Measurements from ENCODE around the gene SLC39A12. TPM values are rescaled to one million over a fixed set of nuclear protein-coding genes. Genes with fewer than 3 reads are reported as not detected.

SLC39A12 gene
- polyA plus RNA-seq, 1 donor from 2014 or later: not detected

DNA sequence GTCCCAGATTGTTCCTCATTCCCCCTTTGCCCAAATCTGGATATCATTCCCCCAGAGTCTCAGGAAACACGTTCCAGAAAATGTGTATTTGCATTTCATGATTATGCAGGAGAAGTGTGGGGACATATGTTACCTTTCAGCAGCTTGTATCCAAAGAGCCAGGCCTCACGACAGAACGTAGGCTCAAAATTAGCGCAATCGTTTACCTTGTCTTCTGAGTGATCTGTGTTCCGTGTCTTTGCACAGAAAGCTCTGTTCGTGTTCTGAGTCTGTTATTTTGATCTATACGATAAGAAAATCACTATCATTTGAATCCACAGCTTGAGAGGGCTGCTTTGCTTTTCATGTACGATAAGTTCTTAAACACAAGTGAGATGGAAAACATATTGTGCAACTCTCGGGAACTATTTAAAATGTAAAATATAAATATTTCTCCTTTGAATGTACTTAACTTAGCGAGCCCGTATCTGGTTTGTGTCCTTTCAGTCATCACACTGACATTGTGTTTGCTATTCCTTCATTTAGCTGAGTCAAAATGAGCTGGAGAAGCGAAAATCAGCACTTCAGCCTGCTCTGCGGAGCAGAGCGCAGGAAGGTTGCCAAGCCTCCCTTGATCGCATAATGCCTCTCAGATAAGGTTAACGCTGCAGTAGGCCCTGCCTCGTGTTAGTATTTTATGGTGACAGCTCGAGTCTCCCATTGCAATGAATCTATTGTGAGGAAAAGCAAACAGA is 108.3 kb downstream of the SLC39A12 start:
- no peak overlapping the region for H3K27ac Mint-ChIP-seq
- H3K27me3 Mint-ChIP-seq: no peaks in the 10 kb centered on the region
- H3K4me3 Mint-ChIP-seq: no peak overlapping the region
- H3K4me1 Mint-ChIP-seq: no peaks in the 10 kb centered on the region
- peaks cover 5% of the 10 kb centered on the region for H3K36me3 Mint-ChIP-seq
- H3K9me3 Mint-ChIP-seq: peaks cover 0 to 8% (median 0%) of the 10 kb centered on the region in 3 donors

DNA sequence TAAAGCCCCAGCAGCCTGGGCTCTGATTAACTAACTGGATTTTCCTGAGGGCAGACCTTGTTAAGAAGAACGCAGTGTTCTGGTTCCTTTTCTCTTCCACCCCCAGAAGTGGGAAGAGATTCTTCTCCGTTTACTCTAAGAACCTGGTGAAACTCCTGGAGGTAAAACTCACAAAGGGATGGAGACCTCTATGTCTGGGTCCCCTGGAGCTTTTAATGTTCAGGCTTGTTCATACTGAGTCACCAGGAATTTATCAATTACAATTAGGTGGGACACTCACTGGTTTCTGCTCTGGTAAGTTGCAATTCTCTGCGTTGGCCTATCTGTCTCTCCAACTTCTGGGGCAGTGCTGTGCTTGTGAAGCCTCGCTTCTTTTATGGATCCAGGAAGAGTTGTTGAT is 115.2 kb downstream of the SLC39A12 start:
- Mint-ChIP-seq H3K27me3 (peaks cover 2% of the 10 kb centered on the region), H3K4me1 (no peaks in the 10 kb centered on the region), H3K27ac (no peak overlapping the region), H3K4me3 (no peak overlapping the region), H3K9me3 (peaks cover 2 to 7% (median 3%) of the 10 kb centered on the region in 3 donors), H3K36me3 (no peaks in the 10 kb centered on the region)

DNA sequence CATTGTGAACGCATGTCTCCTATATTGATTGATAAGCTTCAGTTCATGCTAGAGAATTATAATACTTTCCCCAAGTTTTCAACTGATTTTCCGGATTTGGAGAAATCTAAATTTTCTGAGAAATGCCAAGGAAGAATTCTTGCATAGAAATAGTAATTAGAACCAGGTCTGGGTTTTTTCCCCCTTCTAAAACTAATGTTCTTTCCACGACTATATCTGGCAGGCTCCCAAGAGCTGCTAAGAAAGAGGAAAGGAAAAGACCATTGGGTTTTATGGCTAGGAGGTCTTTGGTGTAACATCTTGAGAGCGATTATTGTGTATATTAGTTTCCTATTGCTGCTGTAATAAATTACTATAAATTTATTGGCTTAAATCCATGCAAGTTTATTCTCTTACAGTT is 116.7 kb downstream of the SLC39A12 start:
- Mint-ChIP-seq H3K4me1 (no peaks in the 10 kb centered on the region), H3K36me3 (no peaks in the 10 kb centered on the region), H3K27me3 (peaks cover 2% of the 10 kb centered on the region), H3K27ac (no peak overlapping the region), H3K9me3 (peaks cover 2 to 7% (median 3%) of the 10 kb centered on the region in 3 donors), H3K4me3 (no peak overlapping the region)

DNA sequence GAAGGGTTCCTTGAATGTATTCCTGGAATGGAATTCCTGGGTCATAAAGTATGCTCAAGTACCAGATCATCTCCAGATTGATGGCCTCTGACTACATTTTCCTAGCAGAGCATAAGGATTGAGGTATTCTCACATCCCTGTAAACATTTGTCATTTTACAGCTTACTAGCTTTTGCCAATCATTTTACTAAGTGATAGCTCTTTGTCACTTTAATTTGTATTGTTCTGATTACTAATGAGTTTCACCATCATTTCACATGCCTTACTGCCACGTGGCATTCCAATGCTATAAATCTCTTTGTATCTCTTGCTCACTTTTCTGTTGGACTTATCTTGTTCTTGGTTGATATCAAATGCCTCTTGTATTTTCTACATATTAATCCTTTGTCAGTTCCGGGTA is 119.9 kb downstream of the SLC39A12 start:
- Mint-ChIP-seq H3K4me3 (no peak overlapping the region), H3K36me3 (no peaks in the 10 kb centered on the region), H3K9me3 (peaks cover 0 to 3% (median 2%) of the 10 kb centered on the region in 3 donors), H3K27me3 (peaks cover 2% of the 10 kb centered on the region), H3K4me1 (no peaks in the 10 kb centered on the region), H3K27ac (no peak overlapping the region)

DNA sequence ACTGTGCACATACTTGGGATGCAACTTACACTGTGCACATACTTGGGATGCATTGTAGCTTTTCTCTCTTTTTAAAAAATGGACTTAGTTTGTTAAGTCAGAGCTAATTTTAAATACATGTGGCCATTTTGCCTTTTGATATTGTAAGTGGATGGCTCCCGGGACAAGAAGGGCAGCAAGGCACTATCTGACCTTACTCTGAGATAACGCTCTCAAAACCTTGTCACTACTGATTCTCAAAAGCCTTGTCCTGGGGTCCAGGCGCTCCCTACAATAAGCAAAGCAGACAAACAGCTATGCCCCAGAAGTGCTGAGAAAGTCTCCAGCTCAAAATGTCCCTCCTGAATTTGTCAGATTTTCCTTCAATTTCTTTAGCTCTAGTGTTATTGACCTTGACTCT is 121.6 kb downstream of the SLC39A12 start:
- H3K36me3 Mint-ChIP-seq: no peaks in the 10 kb centered on the region
- no peaks in the 10 kb centered on the region for H3K4me1 Mint-ChIP-seq
- H3K9me3 Mint-ChIP-seq: peaks cover 0 to 3% (median 2%) of the 10 kb centered on the region in 3 donors
- no peak overlapping the region for H3K4me3 Mint-ChIP-seq
- peaks cover 2% of the 10 kb centered on the region for H3K27me3 Mint-ChIP-seq
- no peak overlapping the region for H3K27ac Mint-ChIP-seq

DNA sequence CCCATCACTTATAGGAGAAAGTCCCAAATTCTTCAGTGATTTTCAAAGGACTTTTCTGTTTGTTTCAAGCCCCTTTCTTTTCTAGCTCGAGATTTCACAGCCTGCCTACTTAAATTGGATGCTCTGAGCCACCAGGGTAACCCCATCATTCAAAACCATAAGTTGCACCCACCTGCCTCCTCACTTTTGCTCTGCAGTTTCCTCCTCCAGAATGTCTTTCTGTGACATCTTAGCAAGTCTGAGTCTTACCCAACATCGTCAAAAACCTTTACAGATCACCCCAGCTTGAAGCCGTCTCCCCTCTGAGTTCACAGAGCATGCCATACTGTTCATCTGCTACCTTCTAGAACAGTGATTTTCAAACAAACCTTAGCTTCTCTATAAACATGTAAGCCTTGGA is 124.2 kb downstream of the SLC39A12 start:
- Mint-ChIP-seq H3K4me3 (no peak overlapping the region), H3K4me1 (no peaks in the 10 kb centered on the region), H3K36me3 (no peaks in the 10 kb centered on the region), H3K27ac (no peak overlapping the region), H3K27me3 (no peaks in the 10 kb centered on the region), H3K9me3 (peaks cover 0 to 3% (median 2%) of the 10 kb centered on the region in 3 donors)

DNA sequence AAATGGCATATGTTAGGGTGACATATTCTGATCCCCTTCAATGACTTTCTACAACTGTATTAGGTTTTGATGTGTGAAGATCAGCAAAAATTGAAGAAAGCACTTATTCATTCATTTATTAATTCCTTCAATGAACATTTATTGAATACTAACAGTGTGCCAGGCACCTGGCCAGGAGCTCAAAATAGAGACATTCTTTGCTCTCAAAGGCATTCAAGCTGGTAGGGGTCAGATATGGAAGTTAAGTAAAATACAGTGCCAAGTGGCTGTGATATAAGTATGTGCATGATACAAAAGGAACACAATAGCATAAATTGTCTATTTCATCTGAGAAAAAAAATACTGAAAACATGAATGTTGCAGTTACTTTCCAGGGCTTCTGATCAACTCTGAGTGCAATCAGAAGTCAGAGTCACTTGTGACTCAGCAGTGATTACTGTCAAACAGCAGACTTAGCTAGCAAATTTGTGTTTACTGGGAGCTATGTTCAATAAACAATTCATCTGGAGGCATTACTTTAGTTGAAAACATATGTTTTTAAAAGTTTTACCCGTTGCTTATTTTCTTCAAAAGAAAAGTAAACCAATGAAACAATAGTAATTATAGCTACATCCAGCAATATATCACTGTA is 128.1 kb downstream of the SLC39A12 start:
- Mint-ChIP-seq H3K36me3 (no peaks in the 10 kb centered on the region), H3K9me3 (peaks cover 0 to 2% (median under 1%) of the 10 kb centered on the region in 3 donors), H3K27me3 (no peaks in the 10 kb centered on the region), H3K4me3 (no peak overlapping the region), H3K27ac (no peak overlapping the region), H3K4me1 (no peaks in the 10 kb centered on the region)

DNA sequence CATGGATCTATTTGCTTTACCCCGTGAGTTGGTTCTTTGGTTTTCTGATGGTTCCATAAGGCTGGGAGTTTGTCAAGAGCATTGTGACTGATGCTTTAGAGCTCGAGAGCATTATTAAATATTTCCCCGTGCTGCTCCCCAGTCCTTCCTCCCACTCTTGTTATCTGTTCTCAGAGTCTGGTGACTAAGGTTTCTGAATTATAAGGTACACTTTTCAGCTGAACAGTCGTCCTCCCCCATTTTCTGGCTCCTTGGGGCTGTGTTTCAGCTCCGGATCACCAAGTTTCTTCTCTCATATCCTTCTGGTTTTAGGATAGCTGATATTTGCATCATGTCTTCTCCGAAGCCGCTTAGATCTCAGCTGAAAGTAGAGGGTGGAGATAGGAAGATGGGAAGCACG is 130.7 kb downstream of the SLC39A12 start:
- Mint-ChIP-seq H3K27me3 (peaks cover 1% of the 10 kb centered on the region), H3K36me3 (no peaks in the 10 kb centered on the region), H3K9me3 (peaks cover 0 to 2% (median 0%) of the 10 kb centered on the region in 3 donors), H3K4me3 (no peak overlapping the region), H3K4me1 (no peaks in the 10 kb centered on the region), H3K27ac (no peak overlapping the region)

DNA sequence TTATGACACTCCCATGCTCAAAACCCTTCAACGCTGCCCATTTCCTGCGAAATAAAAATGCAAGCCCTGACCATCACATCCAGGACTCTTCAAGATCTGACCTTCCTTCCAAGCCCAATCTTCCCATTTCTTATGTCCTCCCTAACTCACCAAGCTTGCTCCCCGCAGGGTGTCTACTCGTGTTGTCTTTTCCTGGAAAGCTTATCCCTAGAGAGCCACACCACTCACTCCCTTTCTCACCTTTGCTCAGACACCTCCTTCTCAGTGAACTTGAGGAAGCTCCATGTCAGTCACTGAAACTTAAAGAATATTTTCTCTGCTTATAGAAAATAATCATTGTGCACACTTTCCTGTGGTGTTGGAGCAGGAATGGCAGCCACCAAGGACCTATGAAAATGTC is 134.1 kb downstream of the SLC39A12 start:
- Mint-ChIP-seq H3K27ac (no peak overlapping the region), H3K4me1 (no peaks in the 10 kb centered on the region), H3K9me3 (peaks cover 0 to 2% (median 0%) of the 10 kb centered on the region in 3 donors), H3K27me3 (peaks cover 1% of the 10 kb centered on the region), H3K36me3 (no peaks in the 10 kb centered on the region), H3K4me3 (no peak overlapping the region)

DNA sequence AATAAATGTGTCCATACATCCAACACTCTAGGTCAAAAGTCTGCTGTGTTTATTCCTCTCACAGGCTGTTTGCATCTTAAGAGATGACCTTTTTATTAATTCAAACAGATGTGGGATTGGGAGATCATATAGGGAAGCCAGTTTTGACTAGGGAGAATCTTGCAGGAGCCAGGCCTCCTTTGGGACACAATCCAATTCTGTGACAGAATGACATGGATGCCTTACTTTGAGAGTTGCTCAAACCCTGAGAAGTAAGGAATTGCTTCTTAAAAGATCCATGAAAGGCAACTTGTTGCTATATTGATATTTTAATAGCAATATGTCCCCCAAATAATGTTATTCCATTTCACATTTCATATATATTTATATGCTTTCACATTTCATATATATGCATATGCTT is 135.0 kb downstream of the SLC39A12 start:
- H3K4me3 Mint-ChIP-seq: no peak overlapping the region
- H3K36me3 Mint-ChIP-seq: no peaks in the 10 kb centered on the region
- H3K4me1 Mint-ChIP-seq: no peaks in the 10 kb centered on the region
- H3K27me3 Mint-ChIP-seq: peaks cover 4% of the 10 kb centered on the region
- peaks cover 0 to 2% (median 0%) of the 10 kb centered on the region in 3 donors for H3K9me3 Mint-ChIP-seq
- no peak overlapping the region for H3K27ac Mint-ChIP-seq

DNA sequence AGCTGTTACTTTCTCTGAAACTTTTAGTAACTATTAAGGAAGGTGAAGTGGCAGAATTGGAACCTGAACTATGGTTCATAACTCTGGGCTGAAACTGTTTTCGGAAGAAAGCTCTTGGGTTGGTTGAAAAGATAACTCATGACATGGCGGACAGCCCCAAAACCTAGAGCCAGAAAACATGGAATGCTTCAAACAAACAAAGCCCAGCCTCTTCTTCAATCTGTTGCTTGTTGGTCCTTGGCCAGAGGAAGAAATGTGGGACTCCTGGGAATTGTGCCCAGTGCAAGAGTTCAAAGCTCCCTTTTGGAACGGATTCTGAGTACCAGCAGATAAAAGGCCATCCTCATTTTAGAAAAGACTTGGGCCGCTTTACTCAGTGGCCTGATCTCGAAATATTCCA is 135.6 kb downstream of the SLC39A12 start:
- H3K4me3 Mint-ChIP-seq: no peak overlapping the region
- H3K27ac Mint-ChIP-seq: no peak overlapping the region
- H3K36me3 Mint-ChIP-seq: no peaks in the 10 kb centered on the region
- peaks cover 4% of the 10 kb centered on the region for H3K27me3 Mint-ChIP-seq
- peaks cover 0 to 2% (median 0%) of the 10 kb centered on the region in 3 donors for H3K9me3 Mint-ChIP-seq
- no peaks in the 10 kb centered on the region for H3K4me1 Mint-ChIP-seq

Other genes with a start within 250 kb of the SLC39A12 start
- gene TMEM236, start 199.7 kb upstream of the SLC39A12 start, polyA plus RNA-seq: not detected
- gene MRC1, start 142.6 kb upstream of the SLC39A12 start, polyA plus RNA-seq: not detected
- 0.79 TPM for gene CACNB2, start 188.5 kb downstream of the SLC39A12 start, polyA plus RNA-seq

All from IgD-negative memory B cell (primary cell).